T-cell (primary cell): ENCODE results near the gene KRTAP4-9. TPM values are rescaled to one million over a fixed set of nuclear protein-coding genes. Genes with fewer than 3 reads are reported as not detected.
"Not testable (repeated sequence)": the region's sequence is repeated elsewhere in the genome, so short reads cannot be mapped to it uniquely, and the experiment has no call there.

Source experiments
- ATAC-seq, 4 experiments: fragments of 200-7000 bp in 3 of 4; fragments of 150-1000 bp in 1 of 4; cut with Tn5 transposase; replicated peaks in 1 of 4; 1 replicate in 3 of 4; 2 replicates in 1 of 4; pipeline ENCODE4 v1.10.0; 2021; ENCODE audit warnings: moderate library complexity in 3 of 4, mild to moderate bottlenecking in 2 of 4, moderate number of reproducible peaks in 1 of 4
- CTCF ChIA-PET, 2 donors: fragments of 300-600 bp; sonication (Branson Sonifier 250); formaldehyde crosslinking; loops; one replicate each; lab custom pipeline; 2022; ENCODE audit warnings: antibody characterized with exemption in 2 of 2; lab: Charles Lee
- POLR2A ChIA-PET, 2 donors: fragments of 300-600 bp; sonication (Branson Sonifier 250); formaldehyde crosslinking; loops; one replicate each; lab custom pipeline; 2022; ENCODE audit warnings: antibody characterized with exemption in 2 of 2; lab: Charles Lee
- DNase-seq, 35 experiments: peaks; one replicate each; pipeline versions ENCODE4 v3.0.0 to v3.0.0-alpha.2; 2013 to 2023
- H3K27ac ChIP-seq: one replicate; pipeline ENCODE4 v1.5.1; 2013; ENCODE audit warnings: low read length
- H3K27me3 ChIP-seq, 2 experiments: replicated peaks in 1 of 2; 1 replicate in 1 of 2; 2 replicates in 1 of 2; pipeline versions ENCODE4 v1.6.1 to v1.7.0; 2013; ENCODE audit warnings: low read length in 1 of 2, mixed read lengths in 1 of 2; ENCODE audit not compliant: control insufficient read depth in 2 of 2, insufficient read depth in 2 of 2; ENCODE audit errors: extremely low read depth in 1 of 2
- H3K36me3 ChIP-seq, 2 donors: 1 replicate in 1 of 2; 2 replicates in 1 of 2; pipeline versions ENCODE4 v1.6.1 to v1.7.0; 2013; ENCODE audit warnings: low read length in 1 of 2; ENCODE audit not compliant: control insufficient read depth in 2 of 2, insufficient read depth in 1 of 2; ENCODE audit errors: extremely low read depth in 1 of 2
- H3K4me1 ChIP-seq, 2 experiments: 1 replicate in 1 of 2; 2 replicates in 1 of 2; pipeline versions ENCODE4 v1.6.1 to v1.7.0; 2013; ENCODE audit warnings: low read length in 2 of 2, mixed read lengths in 1 of 2; ENCODE audit not compliant: insufficient read depth in 2 of 2, control insufficient read depth in 1 of 2; ENCODE audit errors: extremely low read depth in 1 of 2
- H3K4me3 ChIP-seq, 2 donors: 1 replicate in 1 of 2; 2 replicates in 1 of 2; pipeline versions ENCODE4 v1.5.1 to v1.7.0; 2013; ENCODE audit warnings: mild to moderate bottlenecking in 2 of 2, low read length in 1 of 2, moderate library complexity in 1 of 2; ENCODE audit not compliant: control insufficient read depth in 1 of 2; ENCODE audit errors: extremely low read depth in 1 of 2
- H3K9me3 ChIP-seq: 2 replicates; pipeline ENCODE4 v1.7.0; 2013
- H3K27ac Mint-ChIP-seq, 2 donors: one replicate each; pipeline ENCODE4 v1.8.0; 2020 to 2021; ENCODE audit warnings: mild to moderate bottlenecking in 2 of 2, mixed read lengths in 2 of 2
- H3K27me3 Mint-ChIP-seq, 2 donors: one replicate each; pipeline ENCODE4 v1.8.0; 2021 to 2022; ENCODE audit warnings: mixed read lengths in 2 of 2
- H3K36me3 Mint-ChIP-seq: one replicate; pipeline ENCODE4 v1.8.0; 2021; ENCODE audit warnings: mixed read lengths
- H3K4me1 Mint-ChIP-seq, 3 donors: one replicate each; pipeline ENCODE4 v1.8.0; 2020 to 2022; ENCODE audit warnings: mixed read lengths in 3 of 3, mild to moderate bottlenecking in 1 of 3
- H3K4me3 Mint-ChIP-seq, 3 donors: one replicate each; pipeline ENCODE4 v1.8.0; 2020 to 2022; ENCODE audit warnings: mild to moderate bottlenecking in 3 of 3, mixed read lengths in 3 of 3, moderate library complexity in 3 of 3
- H3K9me3 Mint-ChIP-seq, 3 donors: one replicate each; pipeline ENCODE4 v1.8.0; 2020 to 2022; ENCODE audit warnings: mixed read lengths in 3 of 3
- WGBS: methylation state at CpG from one replicate; pipeline ENCODE4 v1.1.5; 2013; ENCODE audit warnings: missing lambda C conversion rate; ENCODE audit not compliant: insufficient coverage; 5-methylcytosine and 5-hydroxymethylcytosine counted together
- total RNA-seq, 35 experiments: library from RNA in 6 of 35; stranded (reverse) in 6 of 35; fragments of 120-200 nt in 1 of 35; gene quantifications; one replicate each; pipeline versions ENCODE4 v1.2.1 to v1.2.4 and lab custom pipeline; 2013 to 2026

The KRTAP4-9 gene
- total RNA-seq, 5 donors from 2014 or later (not counting 1 experiment from before 2014, with no cell fraction given): not detected

DNA sequence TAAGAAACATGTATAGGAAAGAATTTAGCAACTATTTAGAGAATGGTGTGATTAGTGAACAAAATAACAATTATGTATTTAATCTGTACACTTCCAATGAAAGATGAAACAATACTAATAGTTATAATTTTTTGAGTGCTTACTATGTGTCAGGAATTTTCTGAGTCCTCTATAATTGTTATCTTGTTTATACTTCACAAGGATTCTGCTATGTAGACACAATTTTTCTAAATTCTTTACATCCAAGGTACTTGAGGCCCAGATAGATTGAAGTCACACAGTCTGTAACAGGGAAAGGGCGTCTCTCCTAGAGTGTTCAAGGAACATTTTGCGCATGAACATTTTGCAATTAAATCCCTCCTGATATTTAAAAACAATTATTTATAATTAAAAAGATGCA, 19.9 kb downstream of the KRTAP4-9 start:
- WGBS: no CpG with 5 or more reads among the region's 2 CpGs
- DNase-seq (no peak), ATAC-seq (no peak)
- peak overlapping the region in 1 of 3 donors; percentile 76 for H3K4me3 Mint-ChIP-seq
- peaks cover 40 to 65% (median 64%) of the 10 kb centered on the region in 3 donors for H3K4me1 Mint-ChIP-seq
- ChIA-PET CTCF (interaction anchor here in 1 of 2 donors (1.1 kb wide), 1 partner anchor 8 kb away, joined by 3 read pairs; no protein-coding TSS in a partner anchor), POLR2A (no interaction called here)
- peaks cover 0 to 3% (median 0%) of the 10 kb centered on the region in 3 donors for H3K9me3 Mint-ChIP-seq
- H3K36me3 Mint-ChIP-seq: no peaks in the 10 kb centered on the region
- Histone ChIP-seq H3K9me3 (no peaks in the 10 kb centered on the region), H3K27me3 (no peaks in the 10 kb centered on the region), H3K27ac (no peak overlapping the region), H3K4me3 (no peak overlapping the region), H3K36me3 (no peaks in the 10 kb centered on the region), H3K4me1 (peaks cover 17 to 24% of the 10 kb centered on the region in 2 experiments)
- H3K27ac Mint-ChIP-seq: no peak overlapping the region
- H3K27me3 Mint-ChIP-seq: no peaks in the 10 kb centered on the region

DNA sequence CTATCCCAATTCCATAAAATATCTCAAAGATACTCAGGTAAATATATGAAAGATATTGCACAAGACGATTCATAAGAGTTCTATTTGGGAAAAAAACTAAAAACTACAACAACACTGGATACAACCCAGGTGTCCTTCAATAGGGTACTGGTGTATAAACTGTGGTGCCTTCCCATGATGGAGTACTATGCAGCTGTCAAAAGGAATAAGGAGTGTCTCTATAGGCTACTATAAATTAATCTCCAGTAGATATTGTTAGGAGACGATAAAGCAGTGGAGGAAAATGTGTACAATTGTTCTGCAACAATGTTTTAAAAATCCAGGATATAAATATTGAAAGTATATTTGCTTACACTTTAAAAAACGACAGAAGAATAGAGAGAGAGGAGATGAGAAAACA, 21.2 kb downstream of the KRTAP4-9 start:
- no peaks in the 10 kb centered on the region for H3K9me3 ChIP-seq
- DNase-seq (no peak), ATAC-seq (no peak)
- Mint-ChIP-seq H3K27ac (peak overlapping the region in 1 of 2 donors; percentile 23), H3K36me3 (no peaks in the 10 kb centered on the region), H3K27me3 (no peaks in the 10 kb centered on the region), H3K4me3 (peak overlapping the region in 1 of 3 donors; percentile 51), H3K4me1 (peaks cover 32 to 65% (median 61%) of the 10 kb centered on the region in 3 donors), H3K9me3 (peaks cover 0 to 3% (median 0%) of the 10 kb centered on the region in 3 donors)
- no peaks in the 10 kb centered on the region for H3K36me3 ChIP-seq
- ChIA-PET POLR2A (no interaction called here), CTCF (no interaction called here)
- H3K4me1 ChIP-seq: peaks cover 13 to 21% of the 10 kb centered on the region in 2 experiments
- H3K27me3 ChIP-seq: no peaks in the 10 kb centered on the region
- no peak overlapping the region for H3K27ac ChIP-seq
- WGBS: no CpG with 5 or more reads among the region's 3 CpGs
- H3K4me3 ChIP-seq: no peak overlapping the region

DNA sequence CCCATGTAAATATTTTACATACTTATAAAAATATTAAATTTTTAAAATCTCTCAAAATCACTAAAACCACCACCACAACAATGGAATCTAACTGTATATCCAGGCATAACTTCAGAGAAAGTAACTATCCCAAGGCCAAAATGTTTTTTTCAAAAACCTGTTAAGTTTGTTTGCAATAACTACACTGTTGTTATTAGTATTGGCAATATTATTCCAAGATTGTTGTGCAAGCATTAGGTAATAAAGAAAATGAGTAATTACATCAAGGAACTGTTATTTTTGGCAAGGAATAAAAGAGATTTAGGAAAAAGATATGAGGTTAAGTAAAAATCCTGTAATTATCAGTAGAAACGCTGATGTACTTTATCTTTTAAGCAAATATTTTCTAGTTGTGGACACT, 22.2 kb downstream of the KRTAP4-9 start:
- Mint-ChIP-seq H3K9me3 (peaks cover 0 to under 1% (median 0%) of the 10 kb centered on the region in 3 donors), H3K27ac (no peak overlapping the region), H3K27me3 (no peaks in the 10 kb centered on the region), H3K4me1 (peaks cover 32 to 72% (median 64%) of the 10 kb centered on the region in 3 donors), H3K4me3 (no peak overlapping the region), H3K36me3 (no peaks in the 10 kb centered on the region)
- ChIA-PET POLR2A (no interaction called here), CTCF (no interaction called here)
- peaks cover 13 to 21% of the 10 kb centered on the region in 2 experiments for H3K4me1 ChIP-seq
- WGBS: no CpG with 5 or more reads among the region's 1 CpG
- no peak overlapping the region for H3K4me3 ChIP-seq
- H3K27me3 ChIP-seq: no peaks in the 10 kb centered on the region
- no peak overlapping the region for H3K27ac ChIP-seq
- no peaks in the 10 kb centered on the region for H3K9me3 ChIP-seq
- no peak for DNase-seq
- H3K36me3 ChIP-seq: no peaks in the 10 kb centered on the region
- no peak for ATAC-seq

DNA sequence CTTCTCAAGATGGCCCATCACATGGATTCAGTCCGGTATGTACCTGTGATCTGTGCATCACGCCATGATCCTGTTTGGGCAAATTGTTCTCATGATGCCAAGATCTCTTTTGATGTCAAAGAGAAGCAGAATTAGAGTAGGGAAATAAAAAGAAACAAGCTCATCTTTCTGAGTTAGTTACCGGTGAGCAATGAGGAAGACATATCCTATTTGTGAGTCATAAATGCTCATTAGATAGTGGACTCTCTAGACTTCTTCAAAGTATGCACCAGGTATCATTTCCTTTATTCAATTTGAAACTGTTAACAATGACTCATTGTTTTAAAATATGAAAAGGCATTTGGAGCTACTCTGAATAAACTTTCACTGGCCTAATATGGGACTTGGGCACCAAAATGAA, 26.8 kb downstream of the KRTAP4-9 start:
- ATAC-seq (no peak), DNase-seq (no peak)
- peaks cover 0 to 2% (median 1%) of the 10 kb centered on the region in 3 donors for H3K9me3 Mint-ChIP-seq
- H3K9me3 ChIP-seq: no peaks in the 10 kb centered on the region
- peaks cover 3 to 50% (median 34%) of the 10 kb centered on the region in 3 donors for H3K4me1 Mint-ChIP-seq
- no peaks in the 10 kb centered on the region for H3K27me3 ChIP-seq
- no peaks in the 10 kb centered on the region for H3K27me3 Mint-ChIP-seq
- POLR2A ChIA-PET: interaction anchor here in 1 of 2 donors (0.6 kb wide), 1 partner anchor 9 kb away, joined by 3 read pairs; no protein-coding TSS in a partner anchor
- no peaks in the 10 kb centered on the region for H3K36me3 Mint-ChIP-seq
- CTCF ChIA-PET: no interaction called here
- peaks cover 5 to 14% of the 10 kb centered on the region in 2 experiments for H3K4me1 ChIP-seq
- WGBS: no CpG with 5 or more reads among the region's 3 CpGs
- no peak overlapping the region for H3K4me3 Mint-ChIP-seq
- H3K4me3 ChIP-seq: no peak overlapping the region
- H3K36me3 ChIP-seq: no peaks in the 10 kb centered on the region
- H3K27ac ChIP-seq: no peak overlapping the region
- no peak overlapping the region for H3K27ac Mint-ChIP-seq

DNA sequence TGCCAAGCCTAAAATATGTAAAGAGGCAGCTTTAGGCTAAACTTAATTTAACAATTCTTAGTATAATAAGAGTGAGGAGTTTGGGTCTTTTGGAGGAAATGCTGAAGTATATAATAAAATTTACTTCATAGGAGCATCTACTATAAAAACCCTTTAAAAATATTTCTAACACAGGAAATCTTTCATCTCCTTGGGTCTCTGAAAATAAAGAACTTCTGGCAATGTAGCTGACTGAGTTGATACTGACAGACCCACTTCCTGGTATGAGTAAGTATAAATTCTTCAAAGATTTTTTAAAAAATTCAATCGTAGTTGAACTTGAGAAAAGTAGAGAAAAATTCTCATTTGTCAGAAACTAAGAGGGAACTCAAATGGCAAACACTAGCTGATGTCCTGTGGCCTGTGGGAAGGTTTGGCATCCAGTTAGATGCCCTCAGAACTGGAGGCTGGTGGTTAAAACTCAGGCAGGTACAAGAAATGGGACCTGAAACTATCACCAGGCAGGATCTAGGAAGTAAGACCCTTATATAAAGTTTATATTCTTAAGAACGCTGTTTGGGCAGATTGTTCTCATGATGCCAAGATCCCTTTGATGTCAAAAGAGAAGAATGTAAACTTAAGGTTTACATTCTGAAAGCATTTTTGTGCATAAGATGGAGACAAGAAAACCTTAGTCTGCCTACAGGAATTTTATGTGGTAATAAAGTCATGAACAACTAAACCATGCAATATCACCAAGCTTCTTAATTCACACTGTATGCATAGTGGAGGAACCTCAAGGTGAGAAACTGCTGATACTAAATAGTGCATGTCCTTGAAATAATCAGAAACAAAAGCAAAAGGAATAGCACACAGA, 28.9 kb downstream of the KRTAP4-9 start:
- Histone ChIP-seq H3K9me3 (no peaks in the 10 kb centered on the region), H3K4me1 (peaks cover 5 to 14% of the 10 kb centered on the region in 2 experiments), H3K36me3 (no peaks in the 10 kb centered on the region), H3K27ac (peak overlapping the region; percentile 40), H3K27me3 (no peaks in the 10 kb centered on the region), H3K4me3 (no peak overlapping the region)
- peaks cover 3 to 46% (median 25%) of the 10 kb centered on the region in 3 donors for H3K4me1 Mint-ChIP-seq
- peak in 1 of 35 experiments; percentile 21 for DNase-seq
- CTCF ChIA-PET: interaction anchor here in 1 of 2 donors (1.0 kb wide), 1 partner anchor 10 kb away, joined by 3 read pairs; the partner anchor contains the start of gene KRTAP4-12
- ATAC-seq: peak in 2 of 4 experiments; percentile 58 to 79
- peaks cover 4 to 6% (median 5%) of the 10 kb centered on the region in 3 donors for H3K9me3 Mint-ChIP-seq
- H3K27ac Mint-ChIP-seq: peak overlapping the region; percentile 54 to 69
- H3K4me3 Mint-ChIP-seq: peak overlapping the region in 1 of 3 donors; percentile 45
- H3K36me3 Mint-ChIP-seq: peaks cover 3% of the 10 kb centered on the region
- POLR2A ChIA-PET: interaction anchor here in 1 of 2 donors (1.0 kb wide), 1 partner anchor 554 kb away, joined by 3 read pairs; no protein-coding TSS in a partner anchor
- no CpG with 5 or more reads among the region's 2 CpGs for WGBS
- no peaks in the 10 kb centered on the region for H3K27me3 Mint-ChIP-seq

DNA sequence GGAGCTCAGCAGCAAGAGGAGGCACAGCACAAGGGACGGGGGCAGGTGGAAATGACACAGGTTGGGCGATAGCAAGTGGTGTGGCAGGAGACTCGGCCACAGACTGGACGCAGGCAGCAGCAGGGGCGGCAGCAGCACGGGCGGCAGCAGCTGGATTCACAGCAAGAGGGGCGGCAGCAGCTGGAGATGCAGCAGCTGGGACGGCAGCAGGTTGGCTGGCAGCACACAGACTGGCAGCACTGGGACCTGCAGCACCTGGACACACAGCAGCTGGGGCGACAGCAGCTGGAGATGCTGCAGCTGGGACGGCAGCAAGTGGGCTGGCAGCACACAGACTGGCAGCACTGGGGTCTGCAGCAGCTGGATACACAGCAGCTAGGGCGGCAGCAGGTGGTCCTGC, 34.7 kb downstream of the KRTAP4-9 start:
- CTCF ChIA-PET, H3K27ac Mint-ChIP-seq, ATAC-seq, H3K4me3 Mint-ChIP-seq, H3K4me1 Mint-ChIP-seq, H3K9me3 ChIP-seq, H3K27me3 Mint-ChIP-seq, H3K27me3 ChIP-seq, H3K36me3 ChIP-seq, H3K4me1 ChIP-seq, DNase-seq, POLR2A ChIA-PET, H3K27ac ChIP-seq: not testable (repeated sequence)
- 87% methylated on average over 12 of the region's 12 CpGs for WGBS
- peak overlapping the region in 1 of 2 donors; percentile 3 for H3K4me3 ChIP-seq
- Mint-ChIP-seq H3K36me3 (peaks cover 12% of the 10 kb centered on the region), H3K9me3 (peaks cover 27 to 34% (median 28%) of the 10 kb centered on the region in 3 donors)
